ENCODE results near the gene C19orf38. TPM values are rescaled to one million over a fixed set of nuclear protein-coding genes. Genes with fewer than 3 reads are reported as not detected.
"Not testable (repeated sequence)": the region's sequence is repeated elsewhere in the genome, so short reads cannot be mapped to it uniquely, and the experiment has no call there.

The C19orf38 gene
- total RNA-seq, 4 donors from 2014 or later, result 20.6 TPM; not detected in 3

GRCh38 chr19:10870955-10871603, 22.9 kb downstream of the C19orf38 start, which contains the start of gene CARM1:
Gene CARM1, plus strand, starts transcription at chr19:10871553. Its CDS starts 150 bp downstream, at chr19:10871703.
- Histone ChIP-seq H3K27ac (peak within 1 kb of the TSS; percentile 81 to 92 (median 88)), H3K36me3 (no peaks in the 10 kb centered on the region), H3K27me3 (no peaks in the 10 kb centered on the region), H3K4me3 (peak within 1 kb of the TSS; percentile 75 to 97 (median 90)), H3K9me3 (no peaks in the 10 kb centered on the region), H3K4me1 (peaks cover 0 to 35% (median 1%) of the 10 kb centered on the region in 4 donors)
- TF ChIP-seq POLR2A (IDR thresholded peaks at IDR 0.05) (no peak), CTCF (IDR thresholded peaks at IDR 0.05) (peak; percentile 51 to 99 (median 91))
- peak; percentile 99 to 100 (median 100) for DNase-seq

- Histone ChIP-seq H3K27me3 (no peaks in the 10 kb centered on the region), H3K4me3 (peak overlapping the region; percentile 75 to 97 (median 90)), H3K9me3 (no peaks in the 10 kb centered on the region), H3K4me1 (peaks cover 0 to 35% (median 4%) of the 10 kb centered on the region in 4 donors), H3K27ac (peak overlapping the region; percentile 81 to 92 (median 88)), H3K36me3 (no peaks in the 10 kb centered on the region)
- peak in 2 of 3 donors; percentile 65 to 69 for DNase-seq
- TF ChIP-seq POLR2A (IDR thresholded peaks at IDR 0.05) (no peak), CTCF (IDR thresholded peaks at IDR 0.05) (peak in 4 of 6 experiments; percentile 18 to 46 (median 26))
Measured at GRCh38 chr19:10871711-10872545, 23.7 kb downstream of the C19orf38 start.

GRCh38 chr19:10872546-10873107, 24.4 kb downstream of the C19orf38 start:
- TF ChIP-seq POLR2A (IDR thresholded peaks at IDR 0.05) (no peak), CTCF (IDR thresholded peaks at IDR 0.05) (peak in 1 of 6 experiments; percentile 1)
- Histone ChIP-seq H3K4me3 (peak overlapping the region; percentile 75 to 97 (median 90)), H3K27ac (peak overlapping the region; percentile 81 to 92 (median 88)), H3K27me3 (no peaks in the 10 kb centered on the region), H3K9me3 (no peaks in the 10 kb centered on the region), H3K4me1 (peaks cover 0 to 35% (median 4%) of the 10 kb centered on the region in 4 donors), H3K36me3 (no peaks in the 10 kb centered on the region)
- DNase-seq, result no peak

GRCh38 chr19:10874024-10874423, 25.8 kb downstream of the C19orf38 start:
- peaks cover 0 to 46% (median 10%) of the 10 kb centered on the region in 4 donors for H3K4me1 ChIP-seq
- H3K27ac ChIP-seq, result peak overlapping the region in 2 of 4 donors; percentile 23 to 47
- peak in 1 of 2 donors; percentile 70 for TF ChIP-seq POLR2A (IDR thresholded peaks at IDR 0.05)
- TF ChIP-seq CTCF (IDR thresholded peaks at IDR 0.05), result no peak
- H3K27me3 ChIP-seq, result no peaks in the 10 kb centered on the region
- peak in 1 of 3 donors; percentile 62 for DNase-seq
- no peaks in the 10 kb centered on the region for H3K9me3 ChIP-seq
- no peak overlapping the region for H3K4me3 ChIP-seq
- H3K36me3 ChIP-seq, result no peaks in the 10 kb centered on the region

GRCh38 chr19:10876459-10877240, 28.4 kb downstream of the C19orf38 start:
- peak overlapping the region in 2 of 4 donors; percentile 15 to 52 for H3K27ac ChIP-seq
- H3K36me3 ChIP-seq, result no peaks in the 10 kb centered on the region
- peak in 1 of 3 donors; percentile 57 for DNase-seq
- peaks cover 0 to 39% (median 10%) of the 10 kb centered on the region in 4 donors for H3K4me1 ChIP-seq
- H3K4me3 ChIP-seq, result no peak overlapping the region
- no peaks in the 10 kb centered on the region for H3K9me3 ChIP-seq
- H3K27me3 ChIP-seq, result no peaks in the 10 kb centered on the region
- no peak for TF ChIP-seq POLR2A (IDR thresholded peaks at IDR 0.05)
- no peak for TF ChIP-seq CTCF (IDR thresholded peaks at IDR 0.05)

GRCh38 chr19:10877608-10878007, 29.4 kb downstream of the C19orf38 start:
- DNase-seq, H3K27me3 ChIP-seq: not testable (repeated sequence)
- peaks cover 0 to 32% (median 10%) of the 10 kb centered on the region in 4 donors for H3K4me1 ChIP-seq

More at GRCh38 chr19:10877608-10878007, 29.4 kb downstream of the C19orf38 start:
- H3K4me3 ChIP-seq, H3K9me3 ChIP-seq, H3K36me3 ChIP-seq: not testable (repeated sequence)
- peak overlapping the region in 1 of 4 donors; percentile 52 for H3K27ac ChIP-seq

Data from Peyer's patch (tissue), 4 donors.